ENCODE results near the gene DOK7.
A peak's percentile ranks its signal among the peaks of the same experiment; 100 is the strongest.
"Not testable (repeated sequence)": the region's sequence is repeated elsewhere in the genome, so short reads cannot be mapped to it uniquely, and the experiment has no call there.

The DOK7 gene

DNA sequence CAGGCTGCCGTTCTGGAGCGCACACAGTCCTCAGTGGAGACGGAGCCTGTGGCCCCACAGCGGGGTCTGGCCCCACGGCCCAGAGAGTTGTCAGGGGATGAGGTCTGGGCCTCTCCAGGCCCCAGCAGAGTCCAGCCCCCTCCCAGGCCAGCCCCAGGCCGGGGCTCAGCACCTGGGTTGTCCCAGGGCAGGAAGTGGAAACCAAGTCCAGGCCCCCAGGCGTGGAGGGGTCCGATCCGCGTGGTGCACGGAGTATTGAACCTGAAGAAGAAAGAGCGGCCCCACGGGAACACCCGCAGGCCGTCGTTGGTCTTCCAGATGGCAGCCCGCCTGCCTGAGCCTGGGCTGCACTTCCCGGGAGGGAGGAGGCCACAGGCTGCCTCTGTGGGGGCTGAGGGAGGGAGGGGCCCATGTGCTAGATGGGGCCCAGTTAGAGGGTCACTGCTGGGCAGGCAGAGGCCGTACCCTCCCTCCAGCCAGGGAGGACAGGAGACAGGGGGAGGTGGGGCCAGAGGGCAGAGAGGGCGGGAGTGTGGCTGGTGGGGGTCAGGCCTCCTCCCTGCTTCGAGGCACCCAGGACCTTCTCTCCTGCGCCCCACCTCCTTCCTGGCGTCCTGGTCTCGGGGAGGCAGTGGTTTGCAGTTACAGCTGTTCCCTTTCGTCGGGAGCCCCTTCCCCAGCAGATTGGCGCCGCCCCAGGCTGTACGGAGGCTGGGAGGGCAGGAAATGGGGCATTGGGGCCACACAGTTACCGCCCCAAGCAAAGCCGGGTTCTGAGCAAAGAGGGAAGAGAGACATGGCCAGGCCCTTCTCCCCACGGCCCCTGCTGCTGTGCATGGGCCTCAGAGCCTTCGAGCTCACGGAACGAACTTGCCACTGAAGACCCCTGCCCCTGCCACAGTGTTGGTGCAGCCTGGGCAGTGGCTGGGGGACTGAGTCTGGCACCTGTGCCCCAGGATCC is 13.3 kb upstream of the DOK7 start:
- in situ Hi-C loops (cut with HindIII; ENCODE audit: low pct_ligation_motif_present, low sequenced_read_pairs) = no loop called here
- TF ChIP-seq, protein P1, sequence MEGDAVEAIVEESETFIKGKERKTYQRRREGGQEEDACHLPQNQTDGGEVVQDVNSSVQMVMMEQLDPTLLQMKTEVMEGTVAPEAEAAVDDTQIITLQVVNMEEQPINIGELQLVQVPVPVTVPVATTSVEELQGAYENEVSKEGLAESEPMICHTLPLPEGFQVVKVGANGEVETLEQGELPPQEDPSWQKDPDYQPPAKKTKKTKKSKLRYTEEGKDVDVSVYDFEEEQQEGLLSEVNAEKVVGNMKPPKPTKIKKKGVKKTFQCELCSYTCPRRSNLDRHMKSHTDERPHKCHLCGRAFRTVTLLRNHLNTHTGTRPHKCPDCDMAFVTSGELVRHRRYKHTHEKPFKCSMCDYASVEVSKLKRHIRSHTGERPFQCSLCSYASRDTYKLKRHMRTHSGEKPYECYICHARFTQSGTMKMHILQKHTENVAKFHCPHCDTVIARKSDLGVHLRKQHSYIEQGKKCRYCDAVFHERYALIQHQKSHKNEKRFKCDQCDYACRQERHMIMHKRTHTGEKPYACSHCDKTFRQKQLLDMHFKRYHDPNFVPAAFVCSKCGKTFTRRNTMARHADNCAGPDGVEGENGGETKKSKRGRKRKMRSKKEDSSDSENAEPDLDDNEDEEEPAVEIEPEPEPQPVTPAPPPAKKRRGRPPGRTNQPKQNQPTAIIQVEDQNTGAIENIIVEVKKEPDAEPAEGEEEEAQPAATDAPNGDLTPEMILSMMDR (IDR thresholded peaks at IDR 0.05; ENCODE audit: low read depth, low read length, missing control alignments) = no peak
- no peak for DNase-seq
- Histone ChIP-seq H3K4me3 (ENCODE audit: low read depth, low read length) (no peak overlapping the region), H3K27ac (no peak overlapping the region), H3K27me3 (replicated peaks) (no peaks in the 10 kb centered on the region), H3K36me3 (replicated peaks) (no peaks in the 10 kb centered on the region)

DNA sequence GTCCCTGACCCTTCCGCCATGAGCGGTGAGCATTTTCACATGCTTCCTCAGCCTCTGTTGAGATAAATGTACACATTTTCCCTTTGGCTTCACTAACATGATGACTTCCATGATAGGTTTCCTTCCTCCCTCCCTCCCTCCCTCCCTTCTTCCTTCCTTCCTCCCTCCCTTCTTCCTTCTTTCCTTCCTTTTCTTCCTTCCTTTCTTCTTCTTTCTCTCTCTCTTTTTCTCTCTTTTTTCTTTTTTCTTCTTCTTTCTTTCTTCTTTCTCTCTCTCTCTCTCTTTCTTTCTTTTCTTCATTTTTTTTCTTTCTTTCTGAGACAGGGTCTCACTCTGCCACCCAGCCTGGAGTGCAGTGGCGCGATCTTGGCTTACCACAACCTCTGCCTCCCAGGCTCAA is 12.5 kb upstream of the DOK7 start:
- in situ Hi-C loops (cut with HindIII; ENCODE audit: low pct_ligation_motif_present, low sequenced_read_pairs) = no loop called here
- Histone ChIP-seq H3K4me3 (ENCODE audit: low read depth, low read length) (no peak overlapping the region), H3K27ac (no peak overlapping the region), H3K36me3 (replicated peaks) (no peaks in the 10 kb centered on the region), H3K27me3 (replicated peaks) (no peaks in the 10 kb centered on the region)
- TF ChIP-seq, protein P1 (IDR thresholded peaks at IDR 0.05; ENCODE audit: low read depth, low read length, missing control alignments) = no peak
- no peak for DNase-seq

DNA sequence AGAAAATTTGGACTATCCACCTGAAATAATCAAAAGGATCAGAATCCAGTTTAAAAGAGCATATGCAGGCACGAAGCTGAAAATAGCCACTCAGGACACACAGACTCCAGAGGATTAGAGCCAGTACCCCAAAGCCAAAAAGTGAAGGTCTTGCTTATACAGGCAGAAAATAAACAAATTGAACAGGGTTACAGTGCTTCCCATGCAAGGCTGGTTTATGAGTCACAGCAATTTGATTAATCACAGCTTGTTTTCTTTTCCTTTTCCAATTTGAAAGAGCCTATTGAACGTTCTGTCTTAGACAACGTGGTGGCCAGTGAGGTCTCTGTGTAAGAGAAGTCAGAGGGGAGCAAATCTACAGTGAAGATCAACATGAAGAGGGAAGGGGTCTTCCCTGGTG is 11.2 kb upstream of the DOK7 start:
- no peaks in the 10 kb centered on the region for H3K27me3 ChIP-seq (replicated peaks)
- H3K27ac ChIP-seq = no peak overlapping the region
- H3K36me3 ChIP-seq (replicated peaks) = no peaks in the 10 kb centered on the region
- TF ChIP-seq, protein P1 (IDR thresholded peaks at IDR 0.05; ENCODE audit: low read depth, low read length, missing control alignments) = no peak
- no peak overlapping the region for H3K4me3 ChIP-seq (ENCODE audit: low read depth, low read length)
- peak; percentile 6 for DNase-seq
- in situ Hi-C loops (cut with HindIII; ENCODE audit: low pct_ligation_motif_present, low sequenced_read_pairs) = no loop called here

DNA sequence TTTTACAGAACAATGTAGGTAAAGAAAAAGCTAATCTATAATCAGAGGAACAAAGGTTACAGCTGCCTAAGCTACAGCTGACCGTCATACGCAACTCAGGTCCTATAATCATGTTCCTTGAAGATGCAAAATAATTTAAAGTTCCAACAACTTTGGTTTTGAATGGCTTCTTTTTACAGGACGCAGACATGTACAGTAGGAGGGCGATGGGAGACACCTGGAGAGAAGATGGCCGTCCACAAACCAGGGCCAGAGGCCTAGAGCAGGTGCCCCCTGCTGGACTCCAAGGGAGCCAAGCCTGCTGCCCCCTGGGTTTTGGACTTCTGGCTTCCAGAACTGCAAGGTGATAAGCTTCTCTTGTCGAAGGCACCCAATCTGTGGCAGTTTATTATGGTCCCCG is 10.7 kb upstream of the DOK7 start:
- no peak for DNase-seq
- TF ChIP-seq, protein P1 (IDR thresholded peaks at IDR 0.05; ENCODE audit: low read depth, low read length, missing control alignments) = peak; percentile 69
- no peak overlapping the region for H3K27ac ChIP-seq
- no peaks in the 10 kb centered on the region for H3K36me3 ChIP-seq (replicated peaks)
- no peak overlapping the region for H3K4me3 ChIP-seq (ENCODE audit: low read depth, low read length)
- in situ Hi-C loops (cut with HindIII; ENCODE audit: low pct_ligation_motif_present, low sequenced_read_pairs) = no loop called here
- no peaks in the 10 kb centered on the region for H3K27me3 ChIP-seq (replicated peaks)

DNA sequence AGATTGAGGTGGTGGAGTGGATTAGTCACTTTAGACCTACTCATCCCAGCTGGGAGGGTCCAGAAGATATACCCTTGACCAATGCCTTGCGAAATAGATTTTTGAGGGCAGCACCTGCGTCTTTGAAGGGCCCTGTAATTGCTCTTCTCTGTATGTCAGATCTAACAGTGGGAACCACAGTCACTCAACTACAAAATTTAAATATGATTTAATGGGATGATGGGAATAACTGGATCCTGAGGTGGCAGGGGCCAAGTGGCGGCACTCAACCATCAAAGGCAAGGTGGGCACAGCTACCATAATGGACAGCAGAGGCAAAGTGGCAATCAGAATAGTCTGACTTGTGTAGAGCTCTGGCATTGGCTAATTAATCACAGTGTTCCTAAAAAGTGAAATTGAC is 7.5 kb upstream of the DOK7 start:
- DNase-seq; H3K36me3 ChIP-seq (replicated peaks); H3K27me3 ChIP-seq (replicated peaks); in situ Hi-C loops (cut with HindIII; ENCODE audit: low pct_ligation_motif_present, low sequenced_read_pairs); H3K4me3 ChIP-seq (ENCODE audit: low read depth, low read length); H3K27ac ChIP-seq: not testable (repeated sequence)

DNA sequence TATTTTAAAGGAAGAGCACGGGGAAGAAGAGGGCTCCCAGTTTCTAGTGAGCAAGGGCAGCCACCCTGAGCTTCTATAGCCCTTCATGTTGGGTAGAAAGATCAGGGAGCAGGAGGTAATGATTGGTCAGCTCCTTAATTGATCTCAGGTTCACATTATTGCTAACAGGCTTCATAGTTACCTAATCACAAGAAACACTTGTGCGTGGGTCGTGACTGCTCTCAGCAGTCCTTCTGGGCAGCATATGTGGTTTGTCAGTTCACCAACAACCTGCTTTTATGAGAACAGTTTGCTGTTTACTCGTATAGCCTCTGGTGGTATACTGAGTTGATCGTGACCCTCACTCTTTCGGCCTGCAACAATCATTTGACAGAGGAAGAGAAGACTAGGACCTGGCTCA is 4.7 kb upstream of the DOK7 start:
- in situ Hi-C loops (cut with HindIII; ENCODE audit: low pct_ligation_motif_present, low sequenced_read_pairs) = no loop called here
- no peak for DNase-seq
- H3K27ac ChIP-seq = no peak overlapping the region
- H3K27me3 ChIP-seq (replicated peaks) = peaks cover 11% of the 10 kb centered on the region
- H3K4me3 ChIP-seq (ENCODE audit: low read depth, low read length) = no peak overlapping the region
- no peaks in the 10 kb centered on the region for H3K36me3 ChIP-seq (replicated peaks)
- TF ChIP-seq, protein P1 (IDR thresholded peaks at IDR 0.05; ENCODE audit: low read depth, low read length, missing control alignments) = no peak

DNA sequence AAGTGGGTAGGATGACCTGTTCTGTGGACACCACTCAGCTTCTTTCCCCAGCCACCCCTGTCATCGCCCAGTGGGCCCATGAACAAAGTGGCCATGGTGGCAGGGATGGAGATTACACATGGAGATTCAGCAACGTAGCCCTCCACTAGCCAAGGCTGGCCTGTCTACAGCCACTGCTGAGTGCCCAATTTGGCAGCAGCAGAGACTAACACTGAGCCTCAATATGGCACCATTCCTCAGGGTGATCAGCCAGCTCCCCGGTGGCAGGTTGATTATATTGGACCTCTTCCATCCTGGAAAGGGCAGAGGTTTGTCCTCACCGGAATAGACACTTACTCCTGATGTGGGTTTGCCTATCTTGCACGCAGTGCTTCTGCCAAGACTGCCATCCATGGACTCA is 4.0 kb upstream of the DOK7 start:
- DNase-seq; H3K27ac ChIP-seq; in situ Hi-C loops (cut with HindIII; ENCODE audit: low pct_ligation_motif_present, low sequenced_read_pairs); H3K36me3 ChIP-seq (replicated peaks); H3K4me3 ChIP-seq (ENCODE audit: low read depth, low read length): not testable (repeated sequence)
- H3K27me3 ChIP-seq (replicated peaks) = peaks cover 18% of the 10 kb centered on the region

Data from brain microvascular endothelial cell (primary cell).